ENCODE data around the gene ZNF497.

GRCh38 chr19:58332697-58333096 lies 29.9 kb downstream of the ZNF497 start:
- no peak for TF ChIP-seq CTCF (tag by site-specific recombination; IDR thresholded peaks at IDR 0.05)
- TF ChIP-seq WT1 (tag by site-specific recombination; IDR thresholded peaks at IDR 0.05): no peak
- TF ChIP-seq ZNF391 (tag by site-specific recombination; IDR thresholded peaks at IDR 0.05; ENCODE audit: borderline replicate concordance, low read depth): no peak
- TF ChIP-seq, protein P1, sequence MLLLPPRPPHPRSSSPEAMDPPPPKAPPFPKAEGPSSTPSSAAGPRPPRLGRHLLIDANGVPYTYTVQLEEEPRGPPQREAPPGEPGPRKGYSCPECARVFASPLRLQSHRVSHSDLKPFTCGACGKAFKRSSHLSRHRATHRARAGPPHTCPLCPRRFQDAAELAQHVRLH (tag by site-specific recombination; IDR thresholded peaks at IDR 0.05): no peak
- no peak for TF ChIP-seq TCF7L2 (IDR thresholded peaks at IDR 0.05; ENCODE audit: borderline replicate concordance, low read depth, low read length)
- TF ChIP-seq ZNF274 (IDR thresholded peaks at IDR 0.05; ENCODE audit: low read length): no peak
- TF ChIP-seq ZNF274 (tag by site-specific recombination; IDR thresholded peaks at IDR 0.05; ENCODE audit: borderline replicate concordance): no peak
- no peak for TF ChIP-seq KLF10 (tag by site-specific recombination; IDR thresholded peaks at IDR 0.05)
- TF ChIP-seq ZNF747 (tag by site-specific recombination; IDR thresholded peaks at IDR 0.05): no peak
- TF ChIP-seq, protein P2, sequence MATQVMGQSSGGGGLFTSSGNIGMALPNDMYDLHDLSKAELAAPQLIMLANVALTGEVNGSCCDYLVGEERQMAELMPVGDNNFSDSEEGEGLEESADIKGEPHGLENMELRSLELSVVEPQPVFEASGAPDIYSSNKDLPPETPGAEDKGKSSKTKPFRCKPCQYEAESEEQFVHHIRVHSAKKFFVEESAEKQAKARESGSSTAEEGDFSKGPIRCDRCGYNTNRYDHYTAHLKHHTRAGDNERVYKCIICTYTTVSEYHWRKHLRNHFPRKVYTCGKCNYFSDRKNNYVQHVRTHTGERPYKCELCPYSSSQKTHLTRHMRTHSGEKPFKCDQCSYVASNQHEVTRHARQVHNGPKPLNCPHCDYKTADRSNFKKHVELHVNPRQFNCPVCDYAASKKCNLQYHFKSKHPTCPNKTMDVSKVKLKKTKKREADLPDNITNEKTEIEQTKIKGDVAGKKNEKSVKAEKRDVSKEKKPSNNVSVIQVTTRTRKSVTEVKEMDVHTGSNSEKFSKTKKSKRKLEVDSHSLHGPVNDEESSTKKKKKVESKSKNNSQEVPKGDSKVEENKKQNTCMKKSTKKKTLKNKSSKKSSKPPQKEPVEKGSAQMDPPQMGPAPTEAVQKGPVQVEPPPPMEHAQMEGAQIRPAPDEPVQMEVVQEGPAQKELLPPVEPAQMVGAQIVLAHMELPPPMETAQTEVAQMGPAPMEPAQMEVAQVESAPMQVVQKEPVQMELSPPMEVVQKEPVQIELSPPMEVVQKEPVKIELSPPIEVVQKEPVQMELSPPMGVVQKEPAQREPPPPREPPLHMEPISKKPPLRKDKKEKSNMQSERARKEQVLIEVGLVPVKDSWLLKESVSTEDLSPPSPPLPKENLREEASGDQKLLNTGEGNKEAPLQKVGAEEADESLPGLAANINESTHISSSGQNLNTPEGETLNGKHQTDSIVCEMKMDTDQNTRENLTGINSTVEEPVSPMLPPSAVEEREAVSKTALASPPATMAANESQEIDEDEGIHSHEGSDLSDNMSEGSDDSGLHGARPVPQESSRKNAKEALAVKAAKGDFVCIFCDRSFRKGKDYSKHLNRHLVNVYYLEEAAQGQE (tag by site-specific recombination; IDR thresholded peaks at IDR 0.05): no peak
